GM19468 (cell line): ENCODE measurements around the gene PRDM10.

Source experiments
- ATAC-seq: cut with Tn5 transposase; IDR thresholded peaks from one replicate; pipeline ENCODE4 v1.9.1; 2021; ENCODE audit warnings: mild to moderate bottlenecking, moderate library complexity, moderate number of reproducible peaks; ENCODE audit not compliant: unreplicated experiment; ENCODE audit errors: extremely low read depth

The PRDM10 gene

DNA sequence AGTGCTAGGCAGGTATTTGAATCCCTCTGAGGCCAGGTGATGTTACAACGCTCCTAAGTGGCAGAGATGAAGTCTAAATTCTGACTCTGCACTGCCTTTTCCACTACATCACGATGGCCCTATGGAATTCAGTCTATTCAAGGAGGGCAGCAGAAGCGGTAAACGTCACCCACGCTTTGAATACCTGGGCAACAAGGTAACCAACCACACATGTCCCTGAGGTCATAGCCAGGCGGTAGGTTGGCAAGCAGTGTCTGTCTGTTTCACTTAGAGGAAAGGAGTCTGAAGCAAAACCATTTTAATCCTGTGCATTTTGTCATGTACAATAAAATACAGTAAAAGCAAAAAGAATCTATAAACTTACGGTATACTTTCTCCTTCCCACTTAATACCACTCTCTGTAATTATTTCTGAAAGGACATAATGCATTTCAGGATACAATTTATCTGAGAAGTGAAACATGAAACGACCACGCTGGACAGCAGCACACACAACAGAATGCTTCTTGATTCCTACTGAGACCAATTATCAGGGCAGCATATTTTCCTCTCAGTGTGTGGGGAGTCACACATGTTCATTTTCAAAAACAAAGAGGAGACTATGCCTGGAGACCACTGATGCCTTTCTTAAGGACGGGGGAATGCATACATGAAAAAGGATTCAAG lies 51.3 kb downstream of the PRDM10 start:
- no peak for ATAC-seq

- ATAC-seq = no peak
These were observed 52.2 kb downstream of the PRDM10 start for GRCh38 chr11:129950101-129951091.

GRCh38 chr11:129948926-129949466 lies 53.6 kb downstream of the PRDM10 start:
- ATAC-seq = no peak

- ATAC-seq = no peak
These were observed 55.2 kb downstream of the PRDM10 start for GRCh38 chr11:129947474-129947873.

DNA sequence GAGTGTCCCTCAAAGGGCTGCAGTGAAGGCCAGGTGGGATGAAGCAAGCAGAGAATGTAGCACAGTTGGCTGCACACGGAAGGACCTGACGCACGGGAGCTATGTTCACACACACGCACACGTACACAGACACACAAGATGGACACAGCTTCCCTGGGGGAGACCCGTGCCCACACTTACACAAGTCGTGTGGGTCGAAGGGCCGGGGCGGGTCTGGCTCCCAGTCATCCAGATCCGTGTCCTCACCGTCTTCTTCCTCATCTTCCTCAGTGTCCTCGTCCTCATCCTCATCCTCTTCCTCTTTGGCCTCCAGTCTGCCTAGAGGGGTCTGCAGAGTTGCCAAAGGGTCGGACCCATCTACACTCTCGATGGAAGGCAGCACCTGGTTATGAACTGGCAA lies 55.7 kb downstream of the PRDM10 start:
- no peak for ATAC-seq

- ATAC-seq = no peak
These were observed 56.4 kb downstream of the PRDM10 start for GRCh38 chr11:129946256-129946655.

- ATAC-seq = no peak
These were observed 57.3 kb downstream of the PRDM10 start for GRCh38 chr11:129945373-129945772.

GRCh38 chr11:129944696-129945095 lies 57.9 kb downstream of the PRDM10 start:
- no peak for ATAC-seq

GRCh38 chr11:129943036-129943435 lies 59.6 kb downstream of the PRDM10 start:
- no peak for ATAC-seq

- no peak for ATAC-seq
These were observed 63.1 kb downstream of the PRDM10 start for GRCh38 chr11:129939510-129939909.

DNA sequence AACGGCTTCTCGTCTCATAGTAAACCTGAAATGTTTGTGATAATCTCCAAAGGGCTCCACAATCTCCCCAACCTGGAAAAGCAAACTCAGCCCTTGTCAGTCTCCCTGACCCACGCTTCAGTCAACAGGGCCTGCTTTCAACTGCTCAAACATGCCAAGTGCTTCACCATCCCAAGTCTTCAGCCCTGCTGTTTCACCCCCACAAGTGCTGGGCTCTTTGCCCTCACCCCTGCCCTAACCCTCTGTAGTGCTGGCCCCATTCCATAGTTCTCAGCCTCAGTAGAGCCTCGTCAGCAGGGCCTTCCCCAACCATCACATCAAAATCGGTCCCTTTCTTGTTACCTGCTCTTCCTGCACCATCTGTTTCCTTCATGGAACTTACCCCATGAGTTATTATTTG lies 63.9 kb downstream of the PRDM10 start:
- no peak for ATAC-seq

- no peak for ATAC-seq
These were observed 64.9 kb downstream of the PRDM10 start for GRCh38 chr11:129937592-129938238.

DNA sequence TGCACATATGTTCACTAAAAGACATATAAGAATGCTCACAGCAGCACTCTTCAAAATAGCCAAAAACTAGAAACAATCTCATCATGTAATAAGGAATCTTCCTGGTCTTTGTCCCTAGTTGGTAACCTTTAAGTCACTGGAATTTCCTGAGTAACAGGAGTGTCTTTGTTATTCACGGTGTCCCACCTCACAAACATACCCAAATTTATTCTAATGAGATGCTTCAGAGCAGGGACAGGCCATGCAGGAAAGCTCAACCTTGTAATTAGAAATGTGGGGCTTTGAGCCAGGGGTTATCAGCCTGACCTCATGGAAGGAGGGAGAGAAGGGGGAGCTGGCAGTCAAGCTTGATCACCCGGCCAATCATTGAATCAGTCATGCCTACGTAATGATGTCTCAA lies 66.9 kb downstream of the PRDM10 start:
- ATAC-seq = no peak

DNA sequence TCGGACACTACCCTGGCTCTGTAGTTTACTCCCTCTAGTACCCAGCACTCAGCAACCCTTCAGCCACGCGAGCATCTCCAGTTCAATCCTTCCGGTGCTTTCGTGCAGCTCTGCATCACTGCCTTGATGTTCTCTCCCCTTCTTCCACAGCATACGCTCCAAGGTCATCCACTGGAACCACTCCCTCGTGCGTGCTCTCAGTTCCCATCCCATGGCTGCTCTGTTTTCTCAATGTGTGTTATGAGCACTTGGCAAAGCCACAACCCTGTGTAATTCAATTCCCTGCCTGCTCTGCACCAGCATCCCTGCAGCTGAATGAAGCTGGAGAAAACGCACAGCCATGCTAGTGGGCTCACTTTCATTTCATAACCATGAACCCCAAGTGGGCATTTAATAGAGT lies 68.7 kb downstream of the PRDM10 start:
- ATAC-seq = no peak

DNA sequence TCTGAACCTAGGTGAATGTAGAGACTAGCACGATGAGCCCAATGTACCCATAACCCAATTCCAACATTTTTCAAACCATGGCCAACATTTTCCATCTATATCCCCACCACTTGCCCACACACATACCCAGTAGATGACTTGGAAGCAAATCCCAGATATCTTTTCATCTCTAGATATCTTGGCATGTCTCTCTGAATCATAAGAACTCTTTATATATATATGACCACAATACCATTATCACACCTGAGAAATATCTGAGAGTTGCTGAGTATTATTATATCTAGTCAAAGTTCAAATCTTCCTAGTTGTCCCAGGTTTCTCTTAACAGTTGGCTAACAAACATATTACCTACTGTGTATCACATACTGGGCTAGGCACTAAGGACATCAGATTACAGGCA lies 69.4 kb downstream of the PRDM10 start:
- ATAC-seq = no peak

DNA sequence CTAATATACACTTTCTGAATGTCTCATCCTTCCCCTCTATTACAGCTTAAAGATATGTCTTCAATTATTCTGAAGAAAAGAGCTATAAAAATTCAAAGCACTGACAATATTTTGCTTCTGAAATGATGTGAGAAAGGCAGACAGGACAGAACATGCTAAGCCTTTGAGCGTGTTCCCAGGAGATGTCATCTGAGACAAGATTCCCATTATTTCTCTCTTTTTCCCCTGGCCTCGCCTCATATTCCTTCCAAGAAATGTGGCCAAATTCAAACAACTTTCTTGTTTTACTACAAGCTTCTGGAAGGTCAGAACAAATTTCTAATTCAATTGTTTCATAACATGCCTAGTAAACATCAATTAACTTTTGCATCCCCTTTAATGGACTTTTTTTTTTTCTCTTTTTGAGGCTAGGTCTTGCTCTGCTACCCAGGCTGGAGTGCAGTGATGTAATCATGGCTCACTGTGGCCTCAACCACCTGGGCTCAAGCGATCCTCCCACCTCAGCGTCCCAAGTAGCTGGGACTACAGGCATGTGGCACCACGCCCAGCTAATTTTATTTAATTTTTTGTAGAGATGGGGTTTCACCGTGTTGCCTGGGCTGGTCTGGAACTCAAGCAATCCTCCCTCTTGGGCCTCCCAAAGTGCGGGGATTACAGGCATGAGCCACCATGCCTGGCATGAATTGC lies 70.1 kb downstream of the PRDM10 start:
- ATAC-seq = no peak

GRCh38 chr11:129930743-129931142 lies 71.9 kb downstream of the PRDM10 start:
- ATAC-seq = no peak

GRCh38 chr11:129930296-129930695 lies 72.3 kb downstream of the PRDM10 start:
- no peak for ATAC-seq

GRCh38 chr11:129929721-129930120 lies 72.9 kb downstream of the PRDM10 start:
- no peak for ATAC-seq
